LNCaP clone FGC (cell line): ENCODE measurements around the gene PSMD8.
"Not testable (repeated sequence)": the region's sequence is repeated elsewhere in the genome, so short reads cannot be mapped to it uniquely, and the experiment has no call there.

Source experiments
- DNase-seq: peaks from one replicate; pipeline ENCODE4 v3.0.0-alpha.2; 2011; ENCODE audit warnings: low read depth
- H3K4me3 ChIP-seq: 2 replicates; pipeline ENCODE4 v1.5.1; 2011; ENCODE audit warnings: mild to moderate bottlenecking, low read depth, low read length, control low read depth
- CTCF ChIP-seq: IDR thresholded peaks from 2 replicates; pipeline ENCODE4 v1.5.1; 2012; ENCODE audit warnings: mild to moderate bottlenecking; ENCODE audit not compliant: control insufficient read depth, insufficient read depth; ENCODE audit errors: extremely low read depth

Gene PSMD8

GRCh38 chr19:38361633-38362075 is 12.7 kb upstream of the PSMD8 start:
- TF ChIP-seq CTCF = 0 out of 2 replicates have a peak, but pooled peaks have one; percentile 13
- H3K4me3 ChIP-seq = peak overlapping the region; percentile 62
- peak; percentile 31 for DNase-seq

- peak; percentile 48 for DNase-seq
- no peak for TF ChIP-seq CTCF
- peak overlapping the region; percentile 62 for H3K4me3 ChIP-seq
These were observed 12.1 kb upstream of the PSMD8 start for GRCh38 chr19:38362076-38362945.

DNA sequence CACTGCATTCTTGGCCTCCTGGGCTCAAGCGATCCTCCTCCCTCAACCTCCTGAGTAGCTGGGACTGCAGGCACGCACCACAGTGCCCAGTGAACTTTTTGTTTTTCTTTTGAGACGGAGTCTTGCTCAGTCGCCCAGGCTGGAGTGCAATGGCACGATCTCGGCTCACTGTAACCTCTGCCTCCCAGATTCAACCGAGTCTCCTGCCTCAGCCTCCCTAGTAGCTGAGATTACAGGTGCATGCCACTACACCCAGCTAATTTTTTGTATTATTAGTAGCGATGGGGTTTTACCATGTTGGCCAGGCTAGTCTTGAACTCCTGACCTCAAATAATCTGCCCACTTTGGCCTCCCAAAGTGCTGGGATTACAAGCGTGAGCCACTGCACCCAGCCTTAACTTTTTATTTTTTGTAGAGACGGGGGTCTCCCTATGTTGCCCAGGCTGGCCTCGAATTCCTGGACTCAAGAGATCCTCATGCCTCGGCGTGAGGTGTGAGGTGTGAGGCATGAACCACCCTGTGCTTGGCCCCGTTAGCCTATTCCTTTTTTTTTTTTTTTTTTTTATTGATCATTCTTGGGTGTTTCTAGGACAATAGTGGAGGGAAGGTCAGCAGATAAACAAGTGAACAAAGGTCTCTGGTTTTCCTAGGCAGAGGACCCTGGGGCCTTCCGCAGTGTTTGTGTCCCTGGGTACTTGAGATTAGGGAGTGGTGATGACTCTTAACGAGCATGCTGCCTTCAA is 11.3 kb upstream of the PSMD8 start:
- DNase-seq = not testable (repeated sequence)
- H3K4me3 ChIP-seq = peak overlapping the region; percentile 62

DNA sequence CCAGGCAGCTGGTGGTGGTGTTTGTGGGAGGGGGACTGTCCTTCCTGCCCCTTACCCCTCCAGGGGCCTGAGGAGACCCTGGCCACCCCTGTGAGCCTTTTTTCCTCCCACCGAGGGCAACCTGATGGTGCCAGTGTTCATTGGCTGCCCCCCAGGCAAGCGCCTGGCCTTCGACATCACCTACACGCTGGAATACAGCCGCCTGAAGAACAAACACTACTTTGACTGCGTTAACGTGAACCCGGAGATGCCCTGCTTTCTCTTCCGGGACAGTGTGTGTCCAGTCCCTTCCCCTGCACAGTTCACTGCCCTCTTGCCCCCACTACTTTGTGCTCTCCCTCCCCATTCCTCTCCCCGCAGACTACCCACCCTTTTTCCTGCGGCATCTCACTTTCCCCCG is 7.3 kb upstream of the PSMD8 start:
- DNase-seq = no peak
- H3K4me3 ChIP-seq = no peak overlapping the region
- no peak for TF ChIP-seq CTCF

DNA sequence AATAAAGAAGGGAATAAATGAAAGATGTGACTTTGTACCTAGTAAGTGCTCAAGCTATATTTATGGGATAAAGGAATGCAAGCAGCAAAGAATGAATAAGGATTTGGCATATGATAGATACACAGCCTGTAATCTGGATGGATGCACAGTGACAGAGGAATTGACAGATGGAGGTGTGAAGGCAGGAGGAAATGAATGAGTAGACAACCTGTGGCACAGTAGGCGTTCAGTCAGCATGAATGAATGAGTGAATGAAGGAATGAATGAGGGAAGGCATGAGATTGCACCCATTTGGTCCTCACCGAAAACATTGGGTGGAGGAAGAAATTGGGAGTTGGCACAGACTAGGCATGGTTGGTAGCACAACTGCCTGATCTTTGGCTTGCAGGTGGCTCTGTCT is 4.8 kb upstream of the PSMD8 start:
- DNase-seq = no peak
- H3K4me3 ChIP-seq = no peak overlapping the region
- TF ChIP-seq CTCF = no peak

DNA sequence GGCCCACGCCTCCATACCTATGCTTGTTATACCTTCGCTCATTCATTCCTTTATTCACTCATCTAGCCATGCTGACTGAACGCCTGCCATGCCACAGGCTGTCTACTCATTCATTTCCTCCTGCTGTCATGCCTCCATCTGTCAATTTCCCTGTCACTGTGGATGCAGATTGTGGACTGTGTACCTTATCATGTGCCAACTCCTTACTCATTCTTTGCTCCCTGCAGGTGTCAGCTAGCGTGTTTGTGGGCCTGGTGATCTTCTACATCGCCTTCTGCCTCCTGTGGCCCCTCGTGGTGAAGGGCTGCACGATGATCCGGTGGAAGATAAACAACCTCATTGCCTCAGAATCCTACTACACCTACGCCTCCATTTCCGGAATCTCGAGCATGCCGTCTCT is 4.1 kb upstream of the PSMD8 start:
- TF ChIP-seq CTCF = no peak
- no peak for DNase-seq
- H3K4me3 ChIP-seq = no peak overlapping the region

DNA sequence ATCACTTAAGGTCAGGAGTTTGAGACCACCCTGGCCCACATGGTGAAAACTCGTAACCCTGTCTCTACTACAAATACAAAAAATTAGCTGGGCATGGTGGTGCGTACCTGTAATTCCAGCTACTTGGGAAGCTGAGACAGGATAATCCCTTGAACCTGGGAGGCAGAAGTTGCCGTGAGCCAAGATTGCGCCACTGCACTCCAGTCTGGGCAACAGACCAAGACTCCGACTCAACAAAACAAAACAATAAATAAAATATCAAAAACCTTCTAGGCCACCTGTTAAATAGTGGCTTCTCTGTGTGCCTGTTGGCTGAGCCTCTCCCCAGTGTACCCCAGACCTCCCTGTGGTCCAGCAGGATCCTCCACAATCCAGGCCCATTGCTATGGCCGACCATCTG is 3.3 kb upstream of the PSMD8 start:
- no peak for DNase-seq
- TF ChIP-seq CTCF = no peak
- H3K4me3 ChIP-seq = no peak overlapping the region
